Fibroblast of lung (primary cell): ENCODE measurements around the gene SRSF2. TPM values are rescaled to one million over a fixed set of nuclear protein-coding genes. Genes with fewer than 3 reads are reported as not detected.
"Not testable (repeated sequence)": the region's sequence is repeated elsewhere in the genome, so short reads cannot be mapped to it uniquely, and the experiment has no call there.

Source experiments
- DNase-seq, 2 donors: peaks; one replicate each; pipeline versions ENCODE4 v3.0.0 to v3.0.0-alpha.2; 2010; ENCODE audit warnings: low read depth in 2 of 2
- H2AFZ ChIP-seq: 2 replicates; pipeline ENCODE4 v1.5.1; 2012; ENCODE audit warnings: low read length, control low read depth, inconsistent platforms
- H3K27ac ChIP-seq: 2 replicates; pipeline ENCODE4 v1.5.1; 2011; ENCODE audit warnings: low read length, control low read depth; ENCODE audit not compliant: insufficient read depth
- H3K27me3 ChIP-seq: 2 replicates; pipeline ENCODE4 v1.5.1; 2011; ENCODE audit warnings: mild to moderate bottlenecking, low read length; ENCODE audit not compliant: control insufficient read depth, insufficient read depth
- H3K36me3 ChIP-seq: 2 replicates; pipeline ENCODE4 v1.5.1; 2011; ENCODE audit warnings: low read length; ENCODE audit not compliant: control insufficient read depth, insufficient read depth
- H3K4me1 ChIP-seq: 2 replicates; pipeline ENCODE4 v1.5.1; 2011; ENCODE audit warnings: low read length; ENCODE audit not compliant: control insufficient read depth, insufficient read depth; ENCODE audit errors: extremely low read depth
- H3K4me2 ChIP-seq: 2 replicates; pipeline ENCODE4 v1.5.1; 2011; ENCODE audit warnings: low read length, control low read depth; ENCODE audit not compliant: insufficient read depth; ENCODE audit errors: extremely low read depth
- H3K4me3 ChIP-seq, 4 experiments: fragments of 200-600 bp in 1 of 4; sonication (generic) in 1 of 4; replicated peaks in 1 of 4; 2 replicates each; pipeline ENCODE4 v1.5.1; 2011 to 2016; ENCODE audit warnings: low read length in 4 of 4, low read depth in 3 of 4, mild to moderate bottlenecking in 3 of 4, control low read depth in 2 of 4, inconsistent platforms in 1 of 4, mixed read lengths in 1 of 4; ENCODE audit not compliant: insufficient read depth in 1 of 4; ENCODE audit errors: control extremely low read depth in 1 of 4
- H3K79me2 ChIP-seq: 2 replicates; pipeline ENCODE4 v1.5.1; 2012; ENCODE audit warnings: mild to moderate bottlenecking, low read length, inconsistent platforms; ENCODE audit not compliant: control insufficient read depth, insufficient read depth
- H3K9ac ChIP-seq: 2 replicates; pipeline ENCODE4 v1.5.1; 2011; ENCODE audit warnings: mild to moderate bottlenecking, low read length, control low read depth; ENCODE audit not compliant: insufficient read depth
- H3K9me3 ChIP-seq: 2 replicates; pipeline ENCODE4 v1.5.1; 2012; ENCODE audit warnings: low read depth, low read length; ENCODE audit not compliant: control insufficient read depth, insufficient read depth
- H4K20me1 ChIP-seq: 2 replicates; pipeline ENCODE4 v1.5.1; 2011; ENCODE audit warnings: low read length; ENCODE audit not compliant: control insufficient read depth, insufficient read depth; ENCODE audit errors: extremely low read depth
- CTCF ChIP-seq, 2 donors: IDR thresholded peaks in 1 of 2; conservative IDR thresholded peaks in 1 of 2; 1 replicate in 1 of 2; 2 replicates in 1 of 2; pipeline ENCODE4 v1.5.1; 2011 to 2012; ENCODE audit warnings: low read length in 2 of 2, control low read depth in 1 of 2, inconsistent platforms in 1 of 2, low read depth in 1 of 2, mild to moderate bottlenecking in 1 of 2
- EZH2 ChIP-seq: IDR thresholded peaks from 2 replicates; pipeline ENCODE4 v1.5.1; 2012; ENCODE audit warnings: low read length, control low read depth, mild to moderate bottlenecking; ENCODE audit errors: missing control alignments
- polyA plus RNA-seq, 2 donors: library from polyadenylated mRNA; depleted of rRNA in 1 of 2; stranded (reverse) in 1 of 2; unstranded in 1 of 2; fragments of >200 nt; gene quantifications; 2 replicates each; pipeline ENCODE4 v1.2.1, GENCODE V29; 2011 to 2012; ENCODE audit warnings: missing spikeins in 1 of 2
- total RNA-seq: library from RNA; depleted of rRNA; stranded (reverse); fragments of >200 nt; gene quantifications from 2 replicates; pipeline ENCODE4 v1.2.1, GENCODE V29; 2014

SRSF2 gene
- total and polyA plus RNA-seq, 2 donors (not counting 1 experiment from before 2014, with no cell fraction given): 77.5 to 203 TPM

- Histone ChIP-seq H3K79me2 (no peaks in the 10 kb centered on the region), H4K20me1 (no peaks in the 10 kb centered on the region), H3K4me3 (no peak overlapping the region), H2AFZ (no peak overlapping the region), H3K9me3 (no peaks in the 10 kb centered on the region), H3K9ac (no peak overlapping the region), H3K4me2 (no peak overlapping the region), H3K27ac (no peak overlapping the region), H3K27me3 (no peaks in the 10 kb centered on the region), H3K36me3 (peaks cover 15% of the 10 kb centered on the region), H3K4me1 (no peaks in the 10 kb centered on the region)
- no peak for DNase-seq
- TF ChIP-seq EZH2: no peak
- no peak for TF ChIP-seq CTCF (conservative IDR thresholded peaks at IDR 0.05 in 1 of 2, IDR thresholded peaks at IDR 0.05 in 1 of 2; ENCODE audit: low read depth in 1 of 2, low read length in 2 of 2)
Measured at GRCh38 chr17:76748657-76749056, 11.5 kb upstream of the SRSF2 start.

- DNase-seq: no peak
- no peak overlapping the region for H3K27ac ChIP-seq
- no peak overlapping the region for H3K9ac ChIP-seq
Measured at GRCh38 chr17:76747716-76748363, 10.7 kb upstream of the SRSF2 start.

GRCh38 chr17:76745785-76746184 is 8.7 kb upstream of the SRSF2 start:
- H3K9ac ChIP-seq, H3K27me3 ChIP-seq, H3K27ac ChIP-seq, H3K79me2 ChIP-seq, H2AFZ ChIP-seq, H3K4me2 ChIP-seq, H3K4me3 ChIP-seq, H3K9me3 ChIP-seq, H4K20me1 ChIP-seq, H3K4me1 ChIP-seq: not testable (repeated sequence)
- H3K36me3 ChIP-seq: peaks cover 19% of the 10 kb centered on the region
- peak; percentile 20 to 41 for DNase-seq

More at GRCh38 chr17:76747716-76748363, 10.7 kb upstream of the SRSF2 start:
- Histone ChIP-seq H3K4me2 (no peak overlapping the region), H3K4me1 (no peaks in the 10 kb centered on the region), H4K20me1 (no peaks in the 10 kb centered on the region), H3K79me2 (no peaks in the 10 kb centered on the region), H3K36me3 (peaks cover 15% of the 10 kb centered on the region), H2AFZ (no peak overlapping the region), H3K4me3 (no peak overlapping the region), H3K9me3 (no peaks in the 10 kb centered on the region), H3K27me3 (no peaks in the 10 kb centered on the region)
- TF ChIP-seq EZH2 (no peak), CTCF (conservative IDR thresholded peaks at IDR 0.05 in 1 of 2, IDR thresholded peaks at IDR 0.05 in 1 of 2; ENCODE audit: low read depth in 1 of 2, low read length in 2 of 2) (no peak)
